HEK293 (cell line): Measurements from ENCODE around the gene TRIM36.

Experiments
- CTCF ChIA-PET: fragments of 350-600 bp; formaldehyde crosslinking; extraction: SDS; loops from one replicate; lab custom pipeline; 2021; ENCODE audit warnings: antibody characterized with exemption; lab: Yijun Ruan, JAX
- POLR2A ChIA-PET: fragments of 300-600 bp; formaldehyde crosslinking; extraction: SDS; loops from one replicate; lab custom pipeline; 2020; ENCODE audit warnings: antibody characterized with exemption, inconsistent platforms; lab: Yijun Ruan, JAX
- H3K27ac ChIP-seq: fragments of 200-500 bp; sonication (Bioruptor generic); 2 replicates; pipeline ENCODE4 v1.5.1; 2014; ENCODE audit warnings: low read depth, low read length, control low read depth, inconsistent platforms; ENCODE audit errors: extremely low read depth
- H3K36me3 ChIP-seq, 2 experiments: fragments of 200-500 bp in 1 of 2; sonication (Bioruptor generic) in 1 of 2; 1 replicate in 1 of 2; 2 replicates in 1 of 2; pipeline ENCODE4 v1.5.1; 2014 to 2017; ENCODE audit warnings: inconsistent platforms in 2 of 2, low read length in 2 of 2; ENCODE audit not compliant: control insufficient read depth in 2 of 2, insufficient read depth in 1 of 2
- H3K4me1 ChIP-seq: fragments of 200-500 bp; sonication (Bioruptor generic); 2 replicates; pipeline ENCODE4 v1.5.1; 2014; ENCODE audit warnings: mild to moderate bottlenecking, low read length, inconsistent platforms; ENCODE audit not compliant: control insufficient read depth, insufficient read depth
- H3K4me3 ChIP-seq: 2 replicates; pipeline ENCODE4 v1.5.1; 2011; ENCODE audit warnings: low read depth, mild to moderate bottlenecking, control low read depth, low read length, moderate library complexity
- H3K9me3 ChIP-seq: fragments of 200-500 bp; sonication (Bioruptor generic); 2 replicates; pipeline ENCODE4 v1.5.1; 2014; ENCODE audit warnings: low read depth, low read length, inconsistent platforms; ENCODE audit not compliant: control insufficient read depth, insufficient read depth
- FEZF1 ChIP-seq: fragments of 450-650 bp; formaldehyde crosslinking; IDR thresholded peaks from 2 replicates; pipeline ENCODE4 v1.5.1; 2016; ENCODE audit warnings: missing biosample characterization, missing genetic modification characterization
- OSR2 ChIP-seq: fragments of 450-650 bp; formaldehyde crosslinking; IDR thresholded peaks from 2 replicates; pipeline ENCODE4 v1.5.1; 2016; ENCODE audit warnings: missing biosample characterization, missing genetic modification characterization
- REPIN1 ChIP-seq: fragments of 450-650 bp; formaldehyde crosslinking; IDR thresholded peaks from 2 replicates; pipeline ENCODE4 v1.5.1; 2017; ENCODE audit warnings: missing biosample characterization, missing genetic modification characterization, low read depth
- SCRT2 ChIP-seq: fragments of 450-650 bp; formaldehyde crosslinking; IDR thresholded peaks from 2 replicates; pipeline ENCODE4 v1.5.1; 2016; ENCODE audit warnings: missing biosample characterization, missing genetic modification characterization
- SETDB1 ChIP-seq: IDR thresholded peaks from one replicate; pipeline ENCODE4 v1.6.1; 2017; ENCODE audit warnings: mild to moderate bottlenecking, low read length, moderate library complexity, mixed read lengths; ENCODE audit not compliant: insufficient read length
- SP7 ChIP-seq: fragments of 450-650 bp; formaldehyde crosslinking; IDR thresholded peaks from 2 replicates; pipeline ENCODE4 v1.5.1; 2016; ENCODE audit warnings: missing biosample characterization, missing genetic modification characterization
- TRIM28 ChIP-seq: IDR thresholded peaks from 2 replicates; pipeline ENCODE4 v1.6.1; 2011; ENCODE audit warnings: low read length, control low read depth, borderline replicate concordance
- ZBTB20 ChIP-seq: fragments of 450-650 bp; formaldehyde crosslinking; IDR thresholded peaks from 2 replicates; pipeline ENCODE4 v1.5.1; 2016; ENCODE audit warnings: missing biosample characterization, missing genetic modification characterization
- ZFP37 ChIP-seq: fragments of 450-650 bp; formaldehyde crosslinking; IDR thresholded peaks from 2 replicates; pipeline ENCODE4 v1.5.1; 2016; ENCODE audit warnings: missing biosample characterization, missing genetic modification characterization
- ZIC2 ChIP-seq: fragments of 450-650 bp; formaldehyde crosslinking; IDR thresholded peaks from 2 replicates; pipeline ENCODE4 v1.5.1; 2016; ENCODE audit warnings: missing biosample characterization, missing genetic modification characterization
- ZNF10 ChIP-seq: fragments of 450-650 bp; formaldehyde crosslinking; IDR thresholded peaks from 2 replicates; pipeline ENCODE4 v1.5.1; 2017; ENCODE audit warnings: missing biosample characterization, missing genetic modification characterization
- ZNF341 ChIP-seq: fragments of 450-650 bp; formaldehyde crosslinking; IDR thresholded peaks from 2 replicates; pipeline ENCODE4; 2016; ENCODE audit warnings: low read depth, missing biosample characterization, missing genetic modification characterization
- ZNF391 ChIP-seq: fragments of 450-650 bp; formaldehyde crosslinking; IDR thresholded peaks from 2 replicates; pipeline ENCODE4 v1.5.1; 2016; ENCODE audit warnings: low read depth, missing biosample characterization, missing genetic modification characterization, borderline replicate concordance
- ZNF48 ChIP-seq: fragments of 450-650 bp; formaldehyde crosslinking; IDR thresholded peaks from 2 replicates; pipeline ENCODE4 v1.5.1; 2016; ENCODE audit warnings: missing biosample characterization, missing genetic modification characterization
- ZNF549 ChIP-seq: fragments of 450-650 bp; IDR thresholded peaks from 2 replicates; pipeline ENCODE4 v1.5.1; 2018; ENCODE audit warnings: missing biosample characterization, missing genetic modification characterization, mild to moderate bottlenecking, inconsistent platforms, moderate library complexity
- ZNF629 ChIP-seq: fragments of 450-650 bp; formaldehyde crosslinking; IDR thresholded peaks from 2 replicates; pipeline ENCODE4 v1.5.1; 2017; ENCODE audit warnings: missing biosample characterization, missing genetic modification characterization
- ZNF76 ChIP-seq: fragments of 450-650 bp; formaldehyde crosslinking; IDR thresholded peaks from 2 replicates; pipeline ENCODE4; 2016; ENCODE audit warnings: low read depth, missing biosample characterization, missing genetic modification characterization, borderline replicate concordance
- ZNF843 ChIP-seq: fragments of 450-650 bp; formaldehyde crosslinking; IDR thresholded peaks from 2 replicates; pipeline ENCODE4 v1.5.1; 2016; ENCODE audit warnings: missing biosample characterization, missing genetic modification characterization
- TF ChIP-seq, protein P1 (sequence below): fragments of 450-650 bp; formaldehyde crosslinking; IDR thresholded peaks from 2 replicates; pipeline ENCODE4 v1.5.1; 2016; ENCODE audit warnings: missing biosample characterization, missing genetic modification characterization
- TF ChIP-seq, protein P2 (sequence below): sonication (generic); formaldehyde crosslinking; IDR thresholded peaks from 2 replicates; pipeline ENCODE4 v1.8.1; 2022; ENCODE audit warnings: mild to moderate bottlenecking, moderate library complexity, missing genetic modification reagents
- TF ChIP-seq, protein P3 (sequence below): fragments of 450-650 bp; formaldehyde crosslinking; IDR thresholded peaks from 2 replicates; pipeline ENCODE4 v1.5.1; 2016; ENCODE audit warnings: missing biosample characterization, missing genetic modification characterization
- TF ChIP-seq, protein P4 (sequence below): fragments of 450-650 bp; formaldehyde crosslinking; IDR thresholded peaks from 2 replicates; pipeline ENCODE4 v1.5.1; 2016; ENCODE audit warnings: missing biosample characterization, missing genetic modification characterization
- TF ChIP-seq, protein P5 (sequence below): fragments of 450-650 bp; formaldehyde crosslinking; IDR thresholded peaks from 2 replicates; pipeline ENCODE4 v1.5.1; 2016; ENCODE audit warnings: missing biosample characterization, missing genetic modification characterization
- TF ChIP-seq, protein P6 (sequence below): fragments of 450-650 bp; formaldehyde crosslinking; IDR thresholded peaks from 2 replicates; pipeline ENCODE4 v1.5.1; 2016; ENCODE audit warnings: missing biosample characterization, missing genetic modification characterization

Gene TRIM36, protein sequence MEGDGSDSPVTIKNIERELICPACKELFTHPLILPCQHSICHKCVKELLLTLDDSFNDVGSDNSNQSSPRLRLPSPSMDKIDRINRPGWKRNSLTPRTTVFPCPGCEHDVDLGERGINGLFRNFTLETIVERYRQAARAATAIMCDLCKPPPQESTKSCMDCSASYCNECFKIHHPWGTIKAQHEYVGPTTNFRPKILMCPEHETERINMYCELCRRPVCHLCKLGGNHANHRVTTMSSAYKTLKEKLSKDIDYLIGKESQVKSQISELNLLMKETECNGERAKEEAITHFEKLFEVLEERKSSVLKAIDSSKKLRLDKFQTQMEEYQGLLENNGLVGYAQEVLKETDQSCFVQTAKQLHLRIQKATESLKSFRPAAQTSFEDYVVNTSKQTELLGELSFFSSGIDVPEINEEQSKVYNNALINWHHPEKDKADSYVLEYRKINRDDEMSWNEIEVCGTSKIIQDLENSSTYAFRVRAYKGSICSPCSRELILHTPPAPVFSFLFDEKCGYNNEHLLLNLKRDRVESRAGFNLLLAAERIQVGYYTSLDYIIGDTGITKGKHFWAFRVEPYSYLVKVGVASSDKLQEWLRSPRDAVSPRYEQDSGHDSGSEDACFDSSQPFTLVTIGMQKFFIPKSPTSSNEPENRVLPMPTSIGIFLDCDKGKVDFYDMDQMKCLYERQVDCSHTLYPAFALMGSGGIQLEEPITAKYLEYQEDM

DNA sequence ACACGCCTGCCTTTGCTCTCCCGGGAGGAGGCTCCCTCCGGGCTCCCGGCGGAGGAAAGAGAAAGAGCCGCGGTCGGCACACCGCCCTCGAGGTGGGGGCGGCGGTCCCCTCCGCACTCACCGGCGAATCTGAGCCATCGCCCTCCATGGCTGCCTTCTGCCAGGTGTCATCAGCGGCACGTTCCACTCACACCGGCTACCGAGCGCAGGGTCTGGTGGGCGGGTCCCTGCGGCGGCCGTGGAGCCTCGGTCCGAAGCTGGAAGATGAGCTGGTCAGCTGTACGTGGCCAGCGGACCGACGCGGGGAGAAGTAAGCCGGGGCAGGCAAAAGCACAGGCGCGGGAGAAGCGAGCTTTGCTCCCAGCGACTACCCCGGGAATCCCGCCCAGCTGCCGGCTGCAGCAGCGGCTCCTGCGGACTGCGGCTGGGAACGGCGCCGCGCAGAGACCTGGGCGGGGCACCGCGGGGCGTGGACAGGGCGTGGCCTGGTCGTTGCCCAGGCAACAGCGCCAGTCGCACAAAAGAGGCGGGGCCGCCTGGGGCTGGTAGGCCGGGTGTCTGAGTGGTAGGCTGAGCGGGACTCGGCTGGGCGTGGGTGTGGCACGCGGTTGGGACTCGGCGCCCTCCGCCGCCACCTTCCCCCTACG is at the start of gene TRIM36:
Gene TRIM36, minus strand, starts transcription at position 422 of the 647 bp plus-strand sequence. Its CDS starts 274 bp downstream, at position 148.
- ChIA-PET CTCF (no interaction called here), POLR2A (interaction anchor here (0.6 to 1.1 kb wide), 6 partner anchors 10 to 405 kb away, joined by 3 to 6 read pairs (median 3); partner anchors contain the start of gene CCDC112)
- peak; percentile 83 for TF ChIP-seq OSR2 (tag by site-specific recombination)
- TF ChIP-seq ZNF10 = no peak
- TF ChIP-seq, protein P1, sequence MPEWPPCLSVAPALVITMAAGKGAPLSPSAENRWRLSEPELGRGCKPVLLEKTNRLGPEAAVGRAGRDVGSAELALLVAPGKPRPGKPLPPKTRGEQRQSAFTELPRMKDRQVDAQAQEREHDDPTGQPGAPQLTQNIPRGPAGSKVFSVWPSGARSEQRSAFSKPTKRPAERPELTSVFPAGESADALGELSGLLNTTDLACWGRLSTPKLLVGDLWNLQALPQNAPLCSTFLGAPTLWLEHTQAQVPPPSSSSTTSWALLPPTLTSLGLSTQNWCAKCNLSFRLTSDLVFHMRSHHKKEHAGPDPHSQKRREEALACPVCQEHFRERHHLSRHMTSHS = no peak
- TF ChIP-seq ZNF629 = peak; percentile 47
- TF ChIP-seq, protein P2, sequence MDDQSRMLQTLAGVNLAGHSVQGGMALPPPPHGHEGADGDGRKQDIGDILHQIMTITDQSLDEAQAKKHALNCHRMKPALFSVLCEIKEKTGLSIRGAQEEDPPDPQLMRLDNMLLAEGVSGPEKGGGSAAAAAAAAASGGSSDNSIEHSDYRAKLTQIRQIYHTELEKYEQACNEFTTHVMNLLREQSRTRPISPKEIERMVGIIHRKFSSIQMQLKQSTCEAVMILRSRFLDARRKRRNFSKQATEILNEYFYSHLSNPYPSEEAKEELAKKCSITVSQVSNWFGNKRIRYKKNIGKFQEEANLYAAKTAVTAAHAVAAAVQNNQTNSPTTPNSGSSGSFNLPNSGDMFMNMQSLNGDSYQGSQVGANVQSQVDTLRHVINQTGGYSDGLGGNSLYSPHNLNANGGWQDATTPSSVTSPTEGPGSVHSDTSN = 0 out of 2 replicates have a peak, but pooled peaks have one; percentile 52
- peak; percentile 67 for TF ChIP-seq SP7 (tag by site-specific recombination)
- peak; percentile 8; the same call in 1 of the 2 replicates for TF ChIP-seq SCRT2
- no peak for TF ChIP-seq ZNF549 (tag by site-specific recombination)
- TF ChIP-seq ZNF341 (tag by site-specific recombination) = peak; percentile 82
- TF ChIP-seq ZNF843 = peak; percentile 65; the same call in 1 of the 2 replicates
- peak; percentile 13 for TF ChIP-seq ZBTB20
- TF ChIP-seq ZNF48 (tag by site-specific recombination) = no peak
- TF ChIP-seq REPIN1 = 0 out of 2 replicates have a peak, but pooled peaks have one; percentile 75
- TF ChIP-seq ZNF391 (tag by site-specific recombination) = peak; percentile 54; the same call in 1 of the 2 replicates
- peak; percentile 88; the same call in 1 of the 2 replicates for TF ChIP-seq ZFP37 (tag by site-specific recombination)
- TF ChIP-seq, protein P3, sequence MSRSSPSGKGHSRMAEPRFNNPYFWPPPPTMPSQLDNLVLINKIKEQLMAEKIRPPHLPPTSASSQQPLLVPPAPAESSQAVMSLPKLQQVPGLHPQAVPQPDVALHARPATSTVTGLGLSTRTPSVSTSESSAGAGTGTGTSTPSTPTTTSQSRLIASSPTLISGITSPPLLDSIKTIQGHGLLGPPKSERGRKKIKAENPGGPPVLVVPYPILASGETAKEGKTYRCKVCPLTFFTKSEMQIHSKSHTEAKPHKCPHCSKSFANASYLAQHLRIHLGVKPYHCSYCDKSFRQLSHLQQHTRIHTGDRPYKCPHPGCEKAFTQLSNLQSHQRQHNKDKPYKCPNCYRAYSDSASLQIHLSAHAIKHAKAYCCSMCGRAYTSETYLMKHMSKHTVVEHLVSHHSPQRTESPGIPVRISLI (tag by site-specific recombination) = no peak
- TF ChIP-seq SETDB1 = no peak
- TF ChIP-seq, protein P4, sequence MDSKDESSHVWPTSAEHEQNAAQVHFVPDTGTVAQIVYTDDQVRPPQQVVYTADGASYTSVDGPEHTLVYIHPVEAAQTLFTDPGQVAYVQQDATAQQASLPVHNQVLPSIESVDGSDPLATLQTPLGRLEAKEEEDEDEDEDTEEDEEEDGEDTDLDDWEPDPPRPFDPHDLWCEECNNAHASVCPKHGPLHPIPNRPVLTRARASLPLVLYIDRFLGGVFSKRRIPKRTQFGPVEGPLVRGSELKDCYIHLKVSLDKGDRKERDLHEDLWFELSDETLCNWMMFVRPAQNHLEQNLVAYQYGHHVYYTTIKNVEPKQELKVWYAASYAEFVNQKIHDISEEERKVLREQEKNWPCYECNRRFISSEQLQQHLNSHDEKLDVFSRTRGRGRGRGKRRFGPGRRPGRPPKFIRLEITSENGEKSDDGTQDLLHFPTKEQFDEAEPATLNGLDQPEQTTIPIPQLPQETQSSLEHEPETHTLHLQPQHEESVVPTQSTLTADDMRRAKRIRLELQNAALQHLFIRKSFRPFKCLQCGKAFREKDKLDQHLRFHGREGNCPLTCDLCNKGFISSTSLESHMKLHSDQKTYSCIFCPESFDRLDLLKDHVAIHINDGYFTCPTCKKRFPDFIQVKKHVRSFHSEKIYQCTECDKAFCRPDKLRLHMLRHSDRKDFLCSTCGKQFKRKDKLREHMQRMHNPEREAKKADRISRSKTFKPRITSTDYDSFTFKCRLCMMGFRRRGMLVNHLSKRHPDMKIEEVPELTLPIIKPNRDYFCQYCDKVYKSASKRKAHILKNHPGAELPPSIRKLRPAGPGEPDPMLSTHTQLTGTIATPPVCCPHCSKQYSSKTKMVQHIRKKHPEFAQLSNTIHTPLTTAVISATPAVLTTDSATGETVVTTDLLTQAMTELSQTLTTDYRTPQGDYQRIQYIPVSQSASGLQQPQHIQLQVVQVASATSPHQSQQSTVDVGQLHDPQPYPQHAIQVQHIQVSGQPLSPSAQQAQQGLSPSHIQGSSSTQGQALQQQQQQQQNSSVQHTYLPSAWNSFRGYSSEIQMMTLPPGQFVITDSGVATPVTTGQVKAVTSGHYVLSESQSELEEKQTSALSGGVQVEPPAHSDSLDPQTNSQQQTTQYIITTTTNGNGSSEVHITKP = peak; percentile 84
- TF ChIP-seq, protein P5, sequence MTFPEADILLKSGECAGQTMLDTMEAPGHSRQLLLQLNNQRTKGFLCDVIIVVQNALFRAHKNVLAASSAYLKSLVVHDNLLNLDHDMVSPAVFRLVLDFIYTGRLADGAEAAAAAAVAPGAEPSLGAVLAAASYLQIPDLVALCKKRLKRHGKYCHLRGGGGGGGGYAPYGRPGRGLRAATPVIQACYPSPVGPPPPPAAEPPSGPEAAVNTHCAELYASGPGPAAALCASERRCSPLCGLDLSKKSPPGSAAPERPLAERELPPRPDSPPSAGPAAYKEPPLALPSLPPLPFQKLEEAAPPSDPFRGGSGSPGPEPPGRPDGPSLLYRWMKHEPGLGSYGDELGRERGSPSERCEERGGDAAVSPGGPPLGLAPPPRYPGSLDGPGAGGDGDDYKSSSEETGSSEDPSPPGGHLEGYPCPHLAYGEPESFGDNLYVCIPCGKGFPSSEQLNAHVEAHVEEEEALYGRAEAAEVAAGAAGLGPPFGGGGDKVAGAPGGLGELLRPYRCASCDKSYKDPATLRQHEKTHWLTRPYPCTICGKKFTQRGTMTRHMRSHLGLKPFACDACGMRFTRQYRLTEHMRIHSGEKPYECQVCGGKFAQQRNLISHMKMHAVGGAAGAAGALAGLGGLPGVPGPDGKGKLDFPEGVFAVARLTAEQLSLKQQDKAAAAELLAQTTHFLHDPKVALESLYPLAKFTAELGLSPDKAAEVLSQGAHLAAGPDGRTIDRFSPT (tag by site-specific recombination) = peak; percentile 98; the same call in 1 of the 2 replicates
- TF ChIP-seq FEZF1 (tag by site-specific recombination) = peak; percentile 82
- TF ChIP-seq, protein P6, sequence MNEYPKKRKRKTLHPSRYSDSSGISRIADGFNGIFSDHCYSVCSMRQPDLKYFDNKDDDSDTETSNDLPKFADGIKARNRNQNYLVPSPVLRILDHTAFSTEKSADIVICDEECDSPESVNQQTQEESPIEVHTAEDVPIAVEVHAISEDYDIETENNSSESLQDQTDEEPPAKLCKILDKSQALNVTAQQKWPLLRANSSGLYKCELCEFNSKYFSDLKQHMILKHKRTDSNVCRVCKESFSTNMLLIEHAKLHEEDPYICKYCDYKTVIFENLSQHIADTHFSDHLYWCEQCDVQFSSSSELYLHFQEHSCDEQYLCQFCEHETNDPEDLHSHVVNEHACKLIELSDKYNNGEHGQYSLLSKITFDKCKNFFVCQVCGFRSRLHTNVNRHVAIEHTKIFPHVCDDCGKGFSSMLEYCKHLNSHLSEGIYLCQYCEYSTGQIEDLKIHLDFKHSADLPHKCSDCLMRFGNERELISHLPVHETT = 0 out of 2 replicates have a peak, but pooled peaks have one; percentile 14
- TF ChIP-seq ZIC2 (tag by site-specific recombination) = peak; percentile 31; the same call in 1 of the 2 replicates
- peak; percentile 49; the same call in 1 of the 2 replicates for TF ChIP-seq ZNF76 (tag by site-specific recombination)
- TF ChIP-seq TRIM28 = no peak

More for the DNA sequence above, at the start of gene TRIM36:
- Histone ChIP-seq H3K4me1 (peaks cover 4% of the 10 kb centered on the region; the same call in 1 of the 2 replicates), H3K36me3 (peaks cover 0 to 3% of the 10 kb centered on the region in 2 experiments; a peak in 1 of 3 replicates), H3K9me3 (no peaks in the 10 kb centered on the region), H3K27ac (peak within 1 kb of the TSS; percentile 60; the same call in 1 of the 2 replicates), H3K4me3 (peak within 1 kb of the TSS; percentile 94)
